Lung (tissue), 12 donors: ENCODE measurements around the gene TGFBR1. TPM values are rescaled to one million over a fixed set of nuclear protein-coding genes. Genes with fewer than 3 reads are reported as not detected.

ENCODE experiments used
- ATAC-seq: fragments of 200-7000 bp; cut with Tn5 transposase; one replicate; pipeline ENCODE4 v1.9.1; 2020; ENCODE audit warnings: moderate number of reproducible peaks; ENCODE audit not compliant: insufficient read depth, low FRiP score
- DNase-seq, 3 donors: peaks; one replicate each; pipeline ENCODE4 v3.0.0-alpha.2; 2013 to 2017
- H3K27ac ChIP-seq, 2 donors: one replicate each; pipeline ENCODE4 v1.5.1; 2013; ENCODE audit warnings: mild to moderate bottlenecking in 2 of 2, moderate library complexity in 2 of 2, control low read depth in 1 of 2, inconsistent platforms in 1 of 2, low read depth in 1 of 2, low read length in 1 of 2
- H3K27me3 ChIP-seq, 3 donors: one replicate each; pipeline ENCODE4 v1.5.1; 2013; ENCODE audit warnings: low read length in 2 of 3; ENCODE audit not compliant: control insufficient read depth in 3 of 3, insufficient read depth in 3 of 3
- H3K36me3 ChIP-seq, 4 donors: one replicate each; pipeline ENCODE4 v1.5.1; 2013; ENCODE audit warnings: low read length in 4 of 4, mild to moderate bottlenecking in 1 of 4, moderate library complexity in 1 of 4; ENCODE audit not compliant: control insufficient read depth in 4 of 4, insufficient read depth in 4 of 4
- H3K4me1 ChIP-seq, 5 donors: one replicate each; pipeline ENCODE4 v1.5.1; 2013; ENCODE audit warnings: low read length in 5 of 5, mild to moderate bottlenecking in 2 of 5, moderate library complexity in 1 of 5; ENCODE audit not compliant: control insufficient read depth in 5 of 5, insufficient read depth in 5 of 5
- H3K4me3 ChIP-seq: one replicate; pipeline ENCODE4 v1.5.1; 2013; ENCODE audit warnings: mild to moderate bottlenecking, control low read depth, moderate library complexity
- H3K9ac ChIP-seq, 2 donors: one replicate each; pipeline ENCODE4 v1.5.1; 2013; ENCODE audit warnings: low read length in 2 of 2, control low read depth in 1 of 2; ENCODE audit not compliant: insufficient read depth in 1 of 2
- H3K9me3 ChIP-seq, 4 donors: one replicate each; pipeline ENCODE4 v1.5.1; 2013; ENCODE audit warnings: low read length in 3 of 4, mild to moderate bottlenecking in 1 of 4, moderate library complexity in 1 of 4; ENCODE audit not compliant: control insufficient read depth in 4 of 4, insufficient read depth in 3 of 4
- WGBS, 2 donors: extraction: QIAGEN DNeasy Blood & Tissue Kit; methylation state at CpG; one replicate each; pipeline ENCODE4 v1.1.7; 2013; 5-methylcytosine and 5-hydroxymethylcytosine counted together
- polyA plus RNA-seq, 2 donors: library from polyadenylated mRNA; stranded (reverse); fragments of 200-250 nt; gene quantifications; one replicate each; pipeline ENCODE4 v1.2.1, GENCODE V29; 2013
- total RNA-seq, 2 donors: library from RNA; depleted of rRNA in 1 of 2; stranded (reverse); fragments of >200 nt in 1 of 2; gene quantifications; one replicate each; pipeline ENCODE4 v1.2.1, GENCODE V29; 2014 to 2021
- TF ChIP-seq, protein P1 (sequence below): IDR thresholded peaks from 2 replicates; pipeline ENCODE4 v1.5.1; 2012; ENCODE audit warnings: mild to moderate bottlenecking; ENCODE audit errors: control extremely low read depth, extremely low read depth
- donor health status: control.
- donor health status: control.
- donor health status: Bipolar disorder and iron deficiency.
- donor health status: healthy.
- donor health status: DM: yes; HTN: yes; CAD: no.

The TGFBR1 gene
- total and polyA plus RNA-seq, 4 donors = 14.2 to 73.2 (median 28.9) TPM

DNA sequence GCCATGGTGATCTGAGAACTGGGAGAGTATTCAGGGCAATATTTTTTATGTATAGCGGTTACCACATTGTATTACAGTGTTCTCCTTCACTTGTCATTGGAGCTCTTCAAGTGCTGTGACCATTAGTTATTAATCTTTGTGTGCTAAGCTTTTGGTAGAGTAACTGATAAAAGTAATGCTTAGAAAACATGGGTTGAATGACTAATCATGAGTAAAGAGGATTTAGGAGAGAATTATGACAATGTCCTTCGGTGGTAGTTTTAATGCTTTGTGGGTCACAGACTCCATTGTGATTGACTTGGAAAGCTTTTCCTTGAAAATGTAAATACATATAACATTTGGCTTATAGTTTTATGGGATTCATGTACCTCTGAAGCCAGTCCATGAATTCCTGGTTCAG is 21.4 kb downstream of the TGFBR1 start:
- WGBS, 2 donors = 96% methylated on average over 2 of the region's 2 CpGs
- no peaks in the 10 kb centered on the region for H3K27me3 ChIP-seq
- no peaks in the 10 kb centered on the region for H3K9me3 ChIP-seq
- no peak overlapping the region for H3K4me3 ChIP-seq
- no peak overlapping the region for H3K27ac ChIP-seq
- DNase-seq (no peak), ATAC-seq (no peak)
- no peak overlapping the region for H3K9ac ChIP-seq
- peaks cover 0 to 30% (median 0%) of the 10 kb centered on the region in 5 donors for H3K4me1 ChIP-seq
- peaks cover 0 to 1% (median 0%) of the 10 kb centered on the region in 4 donors for H3K36me3 ChIP-seq
- TF ChIP-seq, protein P1, sequence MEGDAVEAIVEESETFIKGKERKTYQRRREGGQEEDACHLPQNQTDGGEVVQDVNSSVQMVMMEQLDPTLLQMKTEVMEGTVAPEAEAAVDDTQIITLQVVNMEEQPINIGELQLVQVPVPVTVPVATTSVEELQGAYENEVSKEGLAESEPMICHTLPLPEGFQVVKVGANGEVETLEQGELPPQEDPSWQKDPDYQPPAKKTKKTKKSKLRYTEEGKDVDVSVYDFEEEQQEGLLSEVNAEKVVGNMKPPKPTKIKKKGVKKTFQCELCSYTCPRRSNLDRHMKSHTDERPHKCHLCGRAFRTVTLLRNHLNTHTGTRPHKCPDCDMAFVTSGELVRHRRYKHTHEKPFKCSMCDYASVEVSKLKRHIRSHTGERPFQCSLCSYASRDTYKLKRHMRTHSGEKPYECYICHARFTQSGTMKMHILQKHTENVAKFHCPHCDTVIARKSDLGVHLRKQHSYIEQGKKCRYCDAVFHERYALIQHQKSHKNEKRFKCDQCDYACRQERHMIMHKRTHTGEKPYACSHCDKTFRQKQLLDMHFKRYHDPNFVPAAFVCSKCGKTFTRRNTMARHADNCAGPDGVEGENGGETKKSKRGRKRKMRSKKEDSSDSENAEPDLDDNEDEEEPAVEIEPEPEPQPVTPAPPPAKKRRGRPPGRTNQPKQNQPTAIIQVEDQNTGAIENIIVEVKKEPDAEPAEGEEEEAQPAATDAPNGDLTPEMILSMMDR = no peak

DNA sequence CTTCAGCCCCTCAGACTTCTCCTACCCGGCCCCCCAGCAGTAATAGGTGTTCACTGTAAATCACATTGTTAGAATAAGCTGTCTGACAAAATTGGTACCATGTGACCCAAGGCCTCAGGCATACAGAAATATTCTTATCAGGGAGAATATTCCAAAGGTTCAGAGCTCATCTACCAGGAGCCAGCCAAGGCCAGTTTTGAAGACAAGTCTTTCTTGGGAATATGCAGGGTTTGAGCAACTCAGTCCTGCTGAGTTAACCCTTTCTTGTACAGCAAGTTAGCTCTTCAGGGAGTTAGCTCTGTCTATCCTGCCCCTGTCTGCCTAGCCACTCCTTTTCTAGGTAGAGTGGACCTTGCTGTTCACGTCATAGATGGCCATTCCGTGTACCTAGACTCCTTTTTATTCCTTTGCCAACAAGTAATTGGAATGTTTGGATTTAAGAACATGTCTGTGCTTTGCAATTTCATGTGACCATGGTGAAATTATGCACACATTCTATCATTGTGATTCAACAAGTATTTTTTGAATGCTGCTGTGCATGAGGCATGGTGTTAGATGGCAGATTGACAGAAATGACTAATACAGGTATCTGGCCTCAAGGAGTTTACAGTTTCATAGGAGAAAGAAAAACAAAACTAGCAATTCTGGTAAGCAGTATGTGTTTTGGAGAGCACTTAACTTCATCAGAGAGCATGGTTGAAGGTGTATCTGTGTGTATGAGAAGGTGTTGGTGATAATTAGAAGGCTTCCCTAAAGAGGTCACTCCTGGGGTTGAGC is 22.6 kb downstream of the TGFBR1 start:
- Histone ChIP-seq H3K9me3 (no peaks in the 10 kb centered on the region), H3K27me3 (no peaks in the 10 kb centered on the region), H3K27ac (peak overlapping the region in 1 of 2 donors; percentile 26), H3K4me1 (peaks cover 0 to 23% (median 0%) of the 10 kb centered on the region in 5 donors), H3K36me3 (peaks cover 0 to 6% (median 0%) of the 10 kb centered on the region in 4 donors), H3K4me3 (no peak overlapping the region), H3K9ac (no peak overlapping the region)
- TF ChIP-seq, protein P1 = no peak
- ATAC-seq (no peak), DNase-seq (no peak)
- WGBS, 2 donors = 86 to 91% methylated on average over 3 of the region's 3 CpGs

DNA sequence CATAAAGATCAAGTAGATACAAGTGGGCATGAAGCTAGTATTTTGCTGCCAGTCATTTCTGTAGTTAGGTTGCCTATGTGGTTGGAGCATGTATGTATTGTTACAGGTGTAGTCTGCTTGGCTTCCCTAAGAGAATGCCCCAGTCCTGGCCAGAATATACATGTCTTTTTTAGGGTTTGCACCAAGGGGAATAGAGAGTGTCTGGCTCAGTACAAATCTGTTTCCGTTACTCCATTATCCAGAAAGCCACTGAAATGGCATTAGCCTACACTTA is 23.2 kb downstream of the TGFBR1 start:
- ATAC-seq = no peak
- Histone ChIP-seq H3K36me3 (peaks cover 0 to 6% (median 0%) of the 10 kb centered on the region in 4 donors), H3K4me3 (no peak overlapping the region), H3K4me1 (peaks cover 0 to 23% (median 0%) of the 10 kb centered on the region in 5 donors), H3K27ac (peak overlapping the region in 1 of 2 donors; percentile 2), H3K9ac (no peak overlapping the region), H3K9me3 (no peaks in the 10 kb centered on the region), H3K27me3 (no peaks in the 10 kb centered on the region)
- TF ChIP-seq, protein P1 = no peak
- WGBS, 2 donors = 96 to 97% methylated on average over 1 of the region's 1 CpG
- DNase-seq = no peak
